ENCODE measurements around the gene COL6A6.
A peak's percentile ranks its signal among the peaks of the same experiment; 100 is the strongest.

Gene COL6A6

GRCh38 chr3:130504701-130505100, 12.3 kb upstream of the COL6A6 start:
- no peaks in the 10 kb centered on the region for H3K4me1 ChIP-seq (ENCODE audit: control insufficient read depth, insufficient read depth, low read length)
- H3K9me3 ChIP-seq (ENCODE audit: control insufficient read depth, insufficient read depth, low read length), result no peaks in the 10 kb centered on the region
- H3K27me3 ChIP-seq (ENCODE audit: control insufficient read depth, insufficient read depth, low read length), result no peaks in the 10 kb centered on the region
- no peaks in the 10 kb centered on the region for H3K36me3 ChIP-seq (ENCODE audit: control insufficient read depth, insufficient read depth, low read length)
- DNase-seq (ENCODE audit: low read depth, low spot score), result no peak
- no peak overlapping the region for H3K4me3 ChIP-seq (ENCODE audit: low read length)
- no CpG with 5 or more reads among the region's 2 CpGs for WGBS (ENCODE audit: insufficient coverage, insufficient read length)
- H3K27ac ChIP-seq (ENCODE audit: low read length), result no peak overlapping the region

- H3K4me3 ChIP-seq (ENCODE audit: low read length), result no peak overlapping the region
These were observed 10.9 kb upstream of the COL6A6 start for GRCh38 chr3:130506031-130506430.

GRCh38 chr3:130507746-130508145, 9.2 kb upstream of the COL6A6 start:
- no CpG with 5 or more reads among the region's 2 CpGs for WGBS (ENCODE audit: insufficient coverage, insufficient read length)
- Histone ChIP-seq H3K9me3 (ENCODE audit: control insufficient read depth, insufficient read depth, low read length) (no peaks in the 10 kb centered on the region), H3K4me3 (ENCODE audit: low read length) (no peak overlapping the region), H3K4me1 (ENCODE audit: control insufficient read depth, insufficient read depth, low read length) (no peaks in the 10 kb centered on the region), H3K36me3 (ENCODE audit: control insufficient read depth, insufficient read depth, low read length) (no peaks in the 10 kb centered on the region), H3K27ac (ENCODE audit: low read length) (no peak overlapping the region), H3K27me3 (ENCODE audit: control insufficient read depth, insufficient read depth, low read length) (no peaks in the 10 kb centered on the region)
- no peak for DNase-seq (ENCODE audit: low read depth, low spot score)

More at GRCh38 chr3:130506031-130506430, 10.9 kb upstream of the COL6A6 start:
- Histone ChIP-seq H3K9me3 (ENCODE audit: control insufficient read depth, insufficient read depth, low read length) (no peaks in the 10 kb centered on the region), H3K4me1 (ENCODE audit: control insufficient read depth, insufficient read depth, low read length) (no peaks in the 10 kb centered on the region), H3K27ac (ENCODE audit: low read length) (no peak overlapping the region), H3K36me3 (ENCODE audit: control insufficient read depth, insufficient read depth, low read length) (no peaks in the 10 kb centered on the region), H3K27me3 (ENCODE audit: control insufficient read depth, insufficient read depth, low read length) (no peaks in the 10 kb centered on the region)
- DNase-seq (ENCODE audit: low read depth, low spot score), result no peak
- no CpG with 5 or more reads among the region's 3 CpGs for WGBS (ENCODE audit: insufficient coverage, insufficient read length)

GRCh38 chr3:130509008-130509407, 8.0 kb upstream of the COL6A6 start:
- DNase-seq (ENCODE audit: low read depth, low spot score), result no peak
- no peak overlapping the region for H3K4me3 ChIP-seq (ENCODE audit: low read length)
- WGBS (ENCODE audit: insufficient coverage, insufficient read length), result no CpG with 5 or more reads among the region's 6 CpGs
- H3K27ac ChIP-seq (ENCODE audit: low read length), result no peak overlapping the region
- no peaks in the 10 kb centered on the region for H3K9me3 ChIP-seq (ENCODE audit: control insufficient read depth, insufficient read depth, low read length)
- H3K27me3 ChIP-seq (ENCODE audit: control insufficient read depth, insufficient read depth, low read length), result no peaks in the 10 kb centered on the region
- no peaks in the 10 kb centered on the region for H3K36me3 ChIP-seq (ENCODE audit: control insufficient read depth, insufficient read depth, low read length)
- H3K4me1 ChIP-seq (ENCODE audit: control insufficient read depth, insufficient read depth, low read length), result no peaks in the 10 kb centered on the region

GRCh38 chr3:130514681-130515080, 2.3 kb upstream of the COL6A6 start:
- H3K36me3 ChIP-seq (ENCODE audit: control insufficient read depth, insufficient read depth, low read length), result no peaks in the 10 kb centered on the region
- DNase-seq (ENCODE audit: low read depth, low spot score), result no peak
- peaks cover 9% of the 10 kb centered on the region; the same call in 1 of the 2 replicates for H3K27me3 ChIP-seq (ENCODE audit: control insufficient read depth, insufficient read depth, low read length)
- no CpG with 5 or more reads among the region's 1 CpG for WGBS (ENCODE audit: insufficient coverage, insufficient read length)
- no peak overlapping the region for H3K4me3 ChIP-seq (ENCODE audit: low read length)
- H3K27ac ChIP-seq (ENCODE audit: low read length), result no peak overlapping the region
- H3K9me3 ChIP-seq (ENCODE audit: control insufficient read depth, insufficient read depth, low read length), result no peaks in the 10 kb centered on the region
- no peaks in the 10 kb centered on the region; the same call in 1 of the 2 replicates for H3K4me1 ChIP-seq (ENCODE audit: control insufficient read depth, insufficient read depth, low read length)

GRCh38 chr3:130515755-130516154, 1.2 kb upstream of the COL6A6 start:
- Histone ChIP-seq H3K27me3 (ENCODE audit: control insufficient read depth, insufficient read depth, low read length) (peaks cover 9% of the 10 kb centered on the region; the same call in 1 of the 2 replicates), H3K27ac (ENCODE audit: low read length) (no peak overlapping the region), H3K4me3 (ENCODE audit: low read length) (no peak overlapping the region), H3K36me3 (ENCODE audit: control insufficient read depth, insufficient read depth, low read length) (no peaks in the 10 kb centered on the region), H3K4me1 (ENCODE audit: control insufficient read depth, insufficient read depth, low read length) (no peaks in the 10 kb centered on the region; the same call in 1 of the 2 replicates), H3K9me3 (ENCODE audit: control insufficient read depth, insufficient read depth, low read length) (no peaks in the 10 kb centered on the region)
- DNase-seq (ENCODE audit: low read depth, low spot score), result no peak
- no CpG with 5 or more reads among the region's 2 CpGs for WGBS (ENCODE audit: insufficient coverage, insufficient read length)

GRCh38 chr3:130517602-130518001, 625 bp downstream of the COL6A6 start:
- no CpG with 5 or more reads among the region's 11 CpGs for WGBS (ENCODE audit: insufficient coverage, insufficient read length)
- Histone ChIP-seq H3K4me3 (ENCODE audit: low read length) (peak overlapping the region; percentile 68; the same call in 1 of the 2 replicates), H3K36me3 (ENCODE audit: control insufficient read depth, insufficient read depth, low read length) (no peaks in the 10 kb centered on the region), H3K9me3 (ENCODE audit: control insufficient read depth, insufficient read depth, low read length) (no peaks in the 10 kb centered on the region), H3K4me1 (ENCODE audit: control insufficient read depth, insufficient read depth, low read length) (no peaks in the 10 kb centered on the region; the same call in 1 of the 2 replicates), H3K27me3 (ENCODE audit: control insufficient read depth, insufficient read depth, low read length) (peaks cover 9% of the 10 kb centered on the region; the same call in 1 of the 2 replicates), H3K27ac (ENCODE audit: low read length) (no peak overlapping the region)
- DNase-seq (ENCODE audit: low read depth, low spot score), result no peak

- peaks cover 9% of the 10 kb centered on the region; the same call in 1 of the 2 replicates for H3K27me3 ChIP-seq (ENCODE audit: control insufficient read depth, insufficient read depth, low read length)
These were observed 2.8 kb downstream of the COL6A6 start for GRCh38 chr3:130519754-130520153.

GRCh38 chr3:130522399-130522798, 5.4 kb downstream of the COL6A6 start:
- WGBS (ENCODE audit: insufficient coverage, insufficient read length), result no CpG with 5 or more reads among the region's 2 CpGs
- Histone ChIP-seq H3K4me3 (ENCODE audit: low read length) (no peak overlapping the region), H3K4me1 (ENCODE audit: control insufficient read depth, insufficient read depth, low read length) (no peaks in the 10 kb centered on the region; the same call in 1 of the 2 replicates), H3K27me3 (ENCODE audit: control insufficient read depth, insufficient read depth, low read length) (peaks cover 4% of the 10 kb centered on the region; the same call in 1 of the 2 replicates), H3K9me3 (ENCODE audit: control insufficient read depth, insufficient read depth, low read length) (no peaks in the 10 kb centered on the region), H3K27ac (ENCODE audit: low read length) (no peak overlapping the region), H3K36me3 (ENCODE audit: control insufficient read depth, insufficient read depth, low read length) (no peaks in the 10 kb centered on the region)
- DNase-seq (ENCODE audit: low read depth, low spot score), result no peak

More at GRCh38 chr3:130519754-130520153, 2.8 kb downstream of the COL6A6 start:
- Histone ChIP-seq H3K9me3 (ENCODE audit: control insufficient read depth, insufficient read depth, low read length) (no peaks in the 10 kb centered on the region), H3K4me1 (ENCODE audit: control insufficient read depth, insufficient read depth, low read length) (no peaks in the 10 kb centered on the region; the same call in 1 of the 2 replicates), H3K27ac (ENCODE audit: low read length) (no peak overlapping the region), H3K4me3 (ENCODE audit: low read length) (no peak overlapping the region), H3K36me3 (ENCODE audit: control insufficient read depth, insufficient read depth, low read length) (no peaks in the 10 kb centered on the region)
- DNase-seq (ENCODE audit: low read depth, low spot score), result no peak
- WGBS (ENCODE audit: insufficient coverage, insufficient read length), result no CpG with 5 or more reads among the region's 4 CpGs

GRCh38 chr3:130527426-130527825, 10.4 kb downstream of the COL6A6 start:
- no peaks in the 10 kb centered on the region for H3K36me3 ChIP-seq (ENCODE audit: control insufficient read depth, insufficient read depth, low read length)
- no peak for DNase-seq (ENCODE audit: low read depth, low spot score)

GRCh38 chr3:130528120-130528519, 11.1 kb downstream of the COL6A6 start:
- H3K9me3 ChIP-seq (ENCODE audit: control insufficient read depth, insufficient read depth, low read length), result no peaks in the 10 kb centered on the region
- no peaks in the 10 kb centered on the region for H3K27me3 ChIP-seq (ENCODE audit: control insufficient read depth, insufficient read depth, low read length)
- WGBS (ENCODE audit: insufficient coverage, insufficient read length), result no CpG with 5 or more reads among the region's 1 CpG
- no peak for DNase-seq (ENCODE audit: low read depth, low spot score)
- H3K4me3 ChIP-seq (ENCODE audit: low read length), result no peak overlapping the region
- no peaks in the 10 kb centered on the region for H3K36me3 ChIP-seq (ENCODE audit: control insufficient read depth, insufficient read depth, low read length)
- peaks cover 4% of the 10 kb centered on the region; the same call in 1 of the 2 replicates for H3K4me1 ChIP-seq (ENCODE audit: control insufficient read depth, insufficient read depth, low read length)
- H3K27ac ChIP-seq (ENCODE audit: low read length), result no peak overlapping the region

More at GRCh38 chr3:130527426-130527825, 10.4 kb downstream of the COL6A6 start:
- Histone ChIP-seq H3K27ac (ENCODE audit: low read length) (no peak overlapping the region), H3K27me3 (ENCODE audit: control insufficient read depth, insufficient read depth, low read length) (no peaks in the 10 kb centered on the region), H3K4me1 (ENCODE audit: control insufficient read depth, insufficient read depth, low read length) (peaks cover 4% of the 10 kb centered on the region; the same call in 1 of the 2 replicates), H3K4me3 (ENCODE audit: low read length) (no peak overlapping the region), H3K9me3 (ENCODE audit: control insufficient read depth, insufficient read depth, low read length) (no peaks in the 10 kb centered on the region)
- WGBS (ENCODE audit: insufficient coverage, insufficient read length), result no CpG with 5 or more reads among the region's 1 CpG
